T-helper 1 cell treated with Interleukin-12 subunit alpha and Interleukin-12 subunit beta and Interleukin-4 antibody, amounts not matched to agents 30 ng/mL and 1 ng/mL, for 36 hours (primary cell): Measurements from ENCODE around the gene ARSG. TPM values are rescaled to one million over a fixed set of nuclear protein-coding genes. Genes with fewer than 3 reads are reported as not detected.

ENCODE experiments used
- intact Hi-C: fragments of 100-400 bp; cut with micrococcal nuclease; formaldehyde crosslinking; loops from one replicate; pipeline ENCODE4 v1.15.1; 2024
- total RNA-seq: library from RNA; stranded (reverse); gene quantifications from 2 replicates; pipeline ENCODE4 v1.2.3, GENCODE V29; 2022

Gene ARSG
- total RNA-seq, 1 donor from 2014 or later = 7.4 TPM

DNA sequence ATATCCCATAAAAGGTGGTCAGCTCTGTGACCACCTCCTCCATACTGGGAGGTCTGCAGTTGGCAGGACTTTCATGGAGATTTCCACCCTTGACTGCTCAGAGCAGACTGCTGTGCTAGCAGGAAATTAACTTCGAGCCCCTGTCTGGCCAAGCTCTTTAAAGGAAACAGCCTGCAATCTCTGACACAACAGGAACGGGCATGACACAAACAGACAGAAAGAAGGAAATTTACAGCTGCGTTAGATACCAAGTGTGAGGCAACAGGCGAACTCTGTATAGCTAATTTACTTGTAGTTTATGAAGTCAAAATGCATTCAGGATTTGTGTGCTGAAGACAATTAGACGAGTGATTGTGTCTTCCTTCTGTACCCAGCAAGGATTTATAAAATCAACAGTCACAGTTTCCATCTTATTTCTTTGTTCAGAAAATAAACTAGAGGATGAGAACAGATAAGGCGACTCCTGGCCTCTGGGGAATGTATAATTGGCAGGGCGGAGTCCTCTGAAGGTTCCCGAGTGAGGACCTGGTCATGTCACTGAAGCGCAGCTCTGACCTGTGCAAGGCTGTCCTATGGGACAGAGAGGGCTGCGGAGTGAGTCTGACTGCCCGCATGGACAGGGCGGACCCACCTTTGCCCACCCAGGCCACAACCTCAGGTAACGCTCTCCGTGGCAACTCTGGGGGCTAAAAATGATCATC, 149.9 kb downstream of the ARSG start:
- intact Hi-C loops = no loop called here

GRCh38 chr17:68443972-68444464, 152.7 kb downstream of the ARSG start:
- intact Hi-C loops = no loop called here

GRCh38 chr17:68445671-68446070, 154.4 kb downstream of the ARSG start:
- intact Hi-C loops = no loop called here

GRCh38 chr17:68446626-68447041, 155.3 kb downstream of the ARSG start:
- intact Hi-C loops = no loop called here

DNA sequence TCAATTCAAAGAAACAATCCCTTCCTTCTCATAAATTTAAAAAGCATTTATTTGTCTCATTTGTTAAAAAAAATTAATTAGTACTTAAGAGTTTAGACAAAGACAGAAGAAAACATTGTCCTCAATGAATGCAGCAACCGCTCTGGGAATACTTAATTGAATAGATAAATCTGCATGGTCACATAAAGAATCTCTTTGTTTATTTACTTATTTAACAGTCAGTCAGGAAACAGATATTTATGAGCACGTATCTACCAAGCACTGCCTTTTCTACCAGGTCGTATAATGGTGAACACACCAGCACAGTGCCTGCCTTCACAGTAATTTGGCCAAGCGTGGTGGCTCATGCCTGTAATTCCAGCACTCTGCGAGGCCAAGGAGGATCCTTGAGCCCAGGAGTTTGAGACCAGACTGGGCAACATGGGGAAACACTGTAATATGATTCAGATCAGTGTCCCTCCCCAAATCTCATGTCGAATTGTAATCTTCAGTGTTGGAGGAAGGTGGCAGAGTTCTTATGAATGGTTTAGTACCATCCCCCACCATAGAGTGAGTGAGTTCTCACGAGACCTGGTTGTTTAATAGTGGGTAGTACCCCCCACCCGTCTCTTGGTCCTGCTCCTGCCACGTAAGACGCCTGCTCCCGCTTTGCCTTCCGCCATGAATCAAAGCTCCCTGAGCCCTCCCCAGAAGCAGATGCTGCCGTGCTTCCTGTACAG, 157.9 kb downstream of the ARSG start:
- intact Hi-C loops = no loop called here

DNA sequence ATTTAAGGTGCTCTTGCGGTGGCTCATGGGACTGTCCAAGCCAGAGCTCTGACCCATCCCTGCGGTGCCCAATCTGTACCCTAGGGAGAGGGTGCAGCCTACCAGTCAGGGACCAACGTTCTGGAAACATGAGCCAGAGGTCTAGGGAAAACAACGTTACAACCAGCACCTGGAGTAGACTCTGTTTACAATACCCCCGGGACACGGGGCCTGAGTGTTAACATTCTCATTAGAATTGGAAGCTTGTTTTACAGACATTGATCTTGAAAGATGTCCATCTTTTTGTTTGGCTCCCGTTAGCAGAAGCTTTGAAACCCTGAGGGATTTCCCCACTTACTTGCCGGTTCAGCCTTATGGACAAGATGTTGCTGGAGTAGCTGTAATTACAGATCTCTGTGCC, 159.1 kb downstream of the ARSG start:
- intact Hi-C loops = no loop called here

- intact Hi-C loops = no loop called here
Measured at GRCh38 chr17:68450801-68451200, 159.5 kb downstream of the ARSG start.

GRCh38 chr17:68451670-68452354, 160.5 kb downstream of the ARSG start:
- intact Hi-C loops = no loop called here

- intact Hi-C loops = no loop called here
Measured at GRCh38 chr17:68452724-68453290, 161.5 kb downstream of the ARSG start.

DNA sequence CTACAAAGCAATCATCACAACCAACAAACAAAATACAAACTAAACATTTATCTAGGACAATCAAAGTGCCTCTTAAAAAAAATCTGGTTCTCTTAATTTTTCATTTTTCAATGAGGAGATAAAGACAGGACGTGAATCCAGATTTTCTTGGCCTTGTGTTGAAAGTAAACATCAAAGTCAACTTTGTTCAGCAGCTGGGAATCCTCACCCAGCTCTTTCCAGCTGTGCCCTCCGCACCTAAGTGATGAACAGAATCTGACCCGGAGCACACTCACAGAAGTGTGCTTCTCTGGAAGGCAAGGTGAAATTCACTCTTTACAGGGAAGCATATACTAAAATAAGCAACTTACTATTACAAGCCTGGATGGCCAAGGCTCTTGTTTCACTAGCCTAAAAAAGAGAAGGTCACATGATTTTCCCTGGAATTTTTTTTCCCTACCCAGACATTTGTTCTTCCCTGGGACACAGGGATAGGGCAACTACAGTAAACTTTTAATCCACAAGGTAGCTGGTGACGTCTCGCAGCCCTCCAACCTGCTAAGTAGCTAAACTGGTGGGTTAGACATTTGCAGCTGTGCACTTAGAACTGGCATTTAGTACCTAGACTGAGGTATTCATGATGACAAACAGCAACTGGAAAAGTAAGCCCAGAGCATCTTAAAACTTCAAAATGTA, 162.8 kb downstream of the ARSG start:
- intact Hi-C loops = no loop called here

DNA sequence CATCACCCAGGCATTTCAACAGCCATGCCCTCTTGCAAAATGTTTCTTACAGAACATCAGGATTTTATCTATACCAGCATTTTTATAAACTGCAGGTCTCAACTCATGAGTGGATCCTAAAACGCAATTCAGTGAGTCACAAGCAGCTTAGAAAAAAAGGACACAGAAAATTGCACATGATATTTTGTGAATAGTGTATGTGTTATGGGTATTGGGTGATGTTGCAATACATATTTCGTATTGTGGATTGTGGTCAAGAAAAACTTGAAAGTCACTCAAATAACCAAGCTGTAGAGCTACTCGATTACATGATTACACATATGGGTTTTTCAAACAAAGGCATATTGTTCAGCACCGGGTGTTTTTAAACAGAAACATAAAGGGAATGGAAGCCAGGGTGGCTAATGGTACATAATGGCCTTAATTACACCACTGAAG, 164.6 kb downstream of the ARSG start:
- intact Hi-C loops = loop anchor here (2.0 kb wide), 2 partner anchors 355 to 625 kb away; no protein-coding TSS in a partner anchor

- intact Hi-C loops = loop anchor here (1.0 to 2.0 kb wide), 10 partner anchors 18 to 739 kb away; partner anchors contain the start of genes ARSG, KPNA2, NOL11 and PRKAR1A
Measured at GRCh38 chr17:68456339-68457167, 165.3 kb downstream of the ARSG start.

- intact Hi-C loops = loop anchor here (1.0 to 2.0 kb wide), 10 partner anchors 19 to 740 kb away; partner anchors contain the start of genes ARSG, KPNA2, NOL11 and PRKAR1A
Measured at GRCh38 chr17:68457168-68457538, 165.9 kb downstream of the ARSG start, which contains the start of gene WIPI1. WIPI1 (minus strand) TSS chr17:68457496; CDS start chr17:68457421, 75 bp downstream.

DNA sequence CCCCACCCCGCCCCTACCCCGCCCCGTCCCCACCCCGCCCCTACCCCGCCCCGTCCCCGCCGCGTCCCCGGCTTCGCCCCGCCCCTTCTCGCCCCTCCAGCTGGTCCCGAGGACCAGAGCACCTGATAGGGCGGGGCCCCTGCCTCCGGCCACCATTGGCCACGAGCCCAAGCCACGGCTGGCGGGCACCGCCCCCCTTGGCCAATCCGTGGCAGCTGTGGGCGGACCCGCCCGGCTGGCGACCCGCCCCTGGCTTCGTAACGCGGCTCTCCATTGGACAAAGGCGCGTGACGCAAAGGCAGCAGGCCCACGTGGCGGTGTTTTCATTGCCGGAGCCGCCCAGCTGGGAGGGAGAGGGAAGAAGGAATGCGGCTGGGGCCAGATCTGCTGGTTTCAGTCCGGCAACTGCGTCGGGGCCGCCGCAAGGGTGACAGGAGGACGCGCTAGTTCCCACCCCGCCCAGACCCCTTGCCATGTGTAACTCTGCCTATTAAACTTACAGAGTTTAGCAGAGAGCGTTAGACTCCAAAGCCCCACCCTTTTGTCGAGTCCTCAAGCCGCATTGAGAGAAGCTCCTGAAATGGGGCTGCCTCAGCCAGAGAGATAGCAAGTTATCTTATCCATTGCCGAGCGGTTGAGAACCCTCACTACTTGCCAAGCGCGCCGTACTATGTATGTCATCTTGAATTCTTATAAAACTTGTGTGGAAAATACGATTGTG, 166.4 kb downstream of the ARSG start:
- intact Hi-C loops = loop anchor here (1.0 to 2.0 kb wide), 10 partner anchors 19 to 740 kb away; partner anchors contain the start of genes ARSG, KPNA2, NOL11 and PRKAR1A

- intact Hi-C loops = no loop called here
Measured at GRCh38 chr17:68458260-68459036, 167.2 kb downstream of the ARSG start.

DNA sequence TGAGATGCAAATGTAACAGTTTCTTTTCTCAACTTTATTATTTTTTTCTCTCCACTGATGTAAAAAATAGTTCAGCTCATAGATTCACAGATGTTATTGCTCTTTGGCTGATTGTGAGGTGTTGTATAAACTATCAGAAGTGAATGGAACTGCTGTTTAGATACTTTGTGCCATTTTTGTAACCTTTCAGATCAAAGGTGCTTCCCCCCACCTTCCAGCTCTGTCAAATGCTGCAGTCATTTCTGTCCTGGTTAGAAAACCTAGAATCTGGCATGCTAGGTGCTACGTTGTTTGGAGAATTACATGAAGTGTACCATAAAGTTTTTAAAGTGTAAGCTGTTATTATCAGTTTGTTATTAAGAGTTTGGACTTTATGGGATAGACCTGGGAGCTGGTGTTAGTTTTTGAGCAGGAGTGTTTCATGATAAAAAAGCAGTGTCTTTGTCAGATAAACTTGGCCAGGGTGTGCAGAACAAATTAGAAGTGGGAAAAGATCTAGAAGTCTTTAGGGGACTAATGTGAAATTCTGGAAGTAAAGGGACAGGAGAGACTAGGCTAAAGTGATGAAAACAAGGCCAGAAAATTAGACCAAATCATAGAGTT, 167.8 kb downstream of the ARSG start:
- intact Hi-C loops = no loop called here

DNA sequence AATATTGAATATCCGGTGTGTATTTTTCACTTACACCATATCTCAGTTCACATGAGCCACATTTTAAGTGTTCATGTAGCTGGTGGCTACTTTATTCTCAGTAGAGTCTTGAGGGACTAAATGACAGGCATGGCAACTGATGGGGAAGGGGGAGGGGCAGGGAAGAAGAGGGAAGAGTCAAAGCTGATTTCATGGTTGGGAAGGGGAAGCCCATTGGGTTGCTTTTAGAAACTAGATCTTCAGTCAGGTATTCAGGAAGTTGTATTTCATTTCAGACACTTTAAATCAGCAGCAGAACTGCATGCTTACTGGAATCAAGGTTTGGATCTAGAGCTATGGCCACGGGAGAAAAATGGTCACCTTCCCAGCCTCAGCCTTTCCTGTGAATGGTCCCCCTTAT, 168.9 kb downstream of the ARSG start:
- intact Hi-C loops = loop anchor here (5.0 kb wide), 1 partner anchor 1098 kb away; no protein-coding TSS in a partner anchor

DNA sequence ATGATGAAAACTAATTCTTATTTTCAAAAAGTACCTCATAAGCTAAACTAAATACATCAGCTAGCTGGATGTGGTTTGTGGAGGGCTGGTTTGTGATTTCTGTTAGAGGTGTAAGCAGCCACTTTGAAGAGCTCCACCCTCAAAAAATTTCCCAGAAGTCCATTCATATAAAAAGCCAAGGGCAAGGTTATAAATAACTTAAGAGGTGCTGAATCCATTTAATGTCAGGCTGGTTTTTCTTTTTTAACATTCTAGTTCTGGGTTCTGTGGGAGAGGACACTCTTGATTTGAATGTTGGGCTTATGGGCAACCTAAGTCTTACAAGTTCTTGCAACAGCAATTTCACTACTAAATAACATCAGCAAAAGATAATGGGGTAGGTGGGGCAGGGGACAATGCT, 169.4 kb downstream of the ARSG start:
- intact Hi-C loops = loop anchor here (1.0 to 5.0 kb wide), 3 partner anchors 104 to 1098 kb away; no protein-coding TSS in a partner anchor
